HEK293T (cell line): ENCODE results near the gene BCAT1.

Source experiments
- BHLHE40 ChIP-seq: fragments of 450-650 bp; IDR thresholded peaks from 2 replicates; pipeline ENCODE4 v1.6.1; 2016; ENCODE audit warnings: mild to moderate bottlenecking, moderate library complexity, borderline replicate concordance
- CTBP1 ChIP-seq: fragments of 450-650 bp; IDR thresholded peaks from 2 replicates; pipeline ENCODE4 v1.6.1; 2016; ENCODE audit warnings: borderline replicate concordance
- ELF4 ChIP-seq: fragments of 450-650 bp; IDR thresholded peaks from 2 replicates; pipeline ENCODE4 v1.6.1; 2017; ENCODE audit warnings: antibody characterized with exemption
- FOXA1 ChIP-seq: fragments of 450-650 bp; IDR thresholded peaks from 2 replicates; pipeline ENCODE4 v1.6.1; 2016; ENCODE audit warnings: mild to moderate bottlenecking
- FOXK2 ChIP-seq: fragments of 450-650 bp; IDR thresholded peaks from 2 replicates; pipeline ENCODE4 v1.6.1; 2016; ENCODE audit warnings: mild to moderate bottlenecking
- FOXM1 ChIP-seq: fragments of 450-650 bp; IDR thresholded peaks from 2 replicates; pipeline ENCODE4 v1.6.1; 2017; ENCODE audit warnings: mild to moderate bottlenecking, borderline replicate concordance
- L3MBTL2 ChIP-seq: fragments of 450-650 bp; conservative IDR thresholded peaks from 2 replicates; pipeline ENCODE4 v1.6.1; 2016; ENCODE audit warnings: mild to moderate bottlenecking
- LEF1 ChIP-seq: fragments of 450-650 bp; IDR thresholded peaks from 2 replicates; pipeline ENCODE4 v1.6.1; 2017; ENCODE audit warnings: mild to moderate bottlenecking, borderline replicate concordance
- NFRKB ChIP-seq: fragments of 450-650 bp; IDR thresholded peaks from 2 replicates; pipeline ENCODE4 v1.6.1; 2016; ENCODE audit warnings: mild to moderate bottlenecking, moderate library complexity
- PKNOX1 ChIP-seq: fragments of 450-650 bp; IDR thresholded peaks from 2 replicates; pipeline ENCODE4 v1.6.1; 2016
- SP1 ChIP-seq: fragments of 450-650 bp; IDR thresholded peaks from 2 replicates; pipeline ENCODE4 v1.6.1; 2017
- SUZ12 ChIP-seq: fragments of 450-650 bp; IDR thresholded peaks from 2 replicates; pipeline ENCODE4 v1.6.1; 2016; ENCODE audit warnings: mild to moderate bottlenecking
- TARDBP ChIP-seq: fragments of 450-650 bp; IDR thresholded peaks from 2 replicates; pipeline ENCODE4 v1.6.1; 2016
- ZNF384 ChIP-seq: fragments of 450-650 bp; IDR thresholded peaks from 2 replicates; pipeline ENCODE4 v1.6.1; 2016

GRCh38 chr12:24888813-24889212, 60.1 kb downstream of the BCAT1 start:
- no peak for TF ChIP-seq SUZ12
- TF ChIP-seq ELF4: no peak
- no peak for TF ChIP-seq SP1
- TF ChIP-seq NFRKB: no peak
- no peak for TF ChIP-seq L3MBTL2
- TF ChIP-seq FOXM1: no peak
- TF ChIP-seq ZNF384: no peak
- TF ChIP-seq BHLHE40: no peak
- no peak for TF ChIP-seq PKNOX1
- no peak for TF ChIP-seq FOXA1
- TF ChIP-seq FOXK2: no peak
- TF ChIP-seq CTBP1: no peak
- TF ChIP-seq TARDBP: no peak
- TF ChIP-seq LEF1: no peak
